K562 (cell line): ENCODE results near the gene SYMPK. TPM values are rescaled to one million over a fixed set of nuclear protein-coding genes. Genes with fewer than 3 reads are reported as not detected.

Experiments used
- BHLHE40 ChIP-seq: IDR thresholded peaks from 2 replicates; pipeline ENCODE4 v1.6.1; 2011; ENCODE audit warnings: low read length, improper control_type of control experiment
- ETV1 ChIP-seq: fragments of 450-650 bp; conservative IDR thresholded peaks from 2 replicates; pipeline ENCODE4 v1.6.1; 2016; ENCODE audit warnings: missing genetic modification characterization, control low read depth, low read depth, missing compliant biosample characterization
- FOXK1 ChIP-seq: sonication (generic); formaldehyde crosslinking; IDR thresholded peaks from 2 replicates; pipeline ENCODE4 v1.8.0; 2022; ENCODE audit warnings: missing genetic modification reagents, mild to moderate bottlenecking, borderline replicate concordance
- FOXO4 ChIP-seq: fragments of 450-650 bp; formaldehyde crosslinking; IDR thresholded peaks from 2 replicates; pipeline ENCODE4 v1.4.0; 2020; ENCODE audit warnings: mild to moderate bottlenecking, moderate library complexity
- KLF1 ChIP-seq: fragments of 450-650 bp; IDR thresholded peaks from 2 replicates; pipeline ENCODE4 v1.6.1; 2016; ENCODE audit warnings: missing genetic modification characterization, missing compliant biosample characterization
- MAFF ChIP-seq: IDR thresholded peaks from 2 replicates; pipeline ENCODE4 v1.6.1; 2012; ENCODE audit warnings: low read length, improper control_type of control experiment
- MTA3 ChIP-seq: fragments of 450-650 bp; formaldehyde crosslinking; IDR thresholded peaks from 2 replicates; pipeline ENCODE4 v1.6.1; 2017; ENCODE audit warnings: mild to moderate bottlenecking, borderline replicate concordance
- NR2C1 ChIP-seq, 2 experiments: fragments of 450-650 bp; IDR thresholded peaks; 2 replicates each; pipeline ENCODE4 v1.6.1; 2017; ENCODE audit warnings: mild to moderate bottlenecking in 2 of 2, antibody characterized with exemption in 1 of 2, inconsistent platforms in 1 of 2, missing compliant biosample characterization in 1 of 2, missing genetic modification characterization in 1 of 2
- OTX1 ChIP-seq: fragments of 450-650 bp; formaldehyde crosslinking; IDR thresholded peaks from 2 replicates; pipeline ENCODE4 v1.4.0; 2022; ENCODE audit warnings: mild to moderate bottlenecking
- PHB ChIP-seq: fragments of 250-450 bp; sonication (Bioruptor Pico); IDR thresholded peaks from 2 replicates; pipeline ENCODE4 v1.5.0; 2021
- PHF8 ChIP-seq: fragments of 200-600 bp; sonication (generic); IDR thresholded peaks from 2 replicates; pipeline ENCODE4 v1.6.1; 2012; ENCODE audit warnings: mixed run types, mild to moderate bottlenecking, inconsistent platforms, low read length, moderate library complexity, borderline replicate concordance
- POLR3G ChIP-seq: IDR thresholded peaks from 2 replicates; pipeline ENCODE4 v1.6.1; 2011; ENCODE audit not compliant: insufficient read length, insufficient replicate concordance; ENCODE audit errors: extremely low read depth
- RAD21 ChIP-seq, 2 experiments: fragments of 250-450 bp in 1 of 2; fragments of 450-650 bp in 1 of 2; sonication (Bioruptor Pico) in 1 of 2; formaldehyde crosslinking in 1 of 2; IDR thresholded peaks in 1 of 2; conservative IDR thresholded peaks in 1 of 2; 2 replicates each; pipeline versions ENCODE4 v1.4.0 to v1.8.0; 2020 to 2022; ENCODE audit warnings: mild to moderate bottlenecking in 2 of 2, moderate library complexity in 1 of 2
- RBM22 ChIP-seq: fragments of 200-400 bp; formaldehyde crosslinking; IDR thresholded peaks from 2 replicates; pipeline ENCODE4 v1.6.1; 2018; ENCODE audit warnings: low read length, low read depth; ENCODE audit not compliant: poor library complexity, severe bottlenecking
- SPI1 ChIP-seq: IDR thresholded peaks from 2 replicates; pipeline ENCODE4 v1.6.1; 2011; ENCODE audit warnings: low read depth, low read length, control low read depth, borderline replicate concordance
- TEAD2 ChIP-seq: fragments of 450-650 bp; IDR thresholded peaks from 2 replicates; pipeline ENCODE4 v1.6.1; 2016; ENCODE audit warnings: missing genetic modification characterization, control low read depth, missing compliant biosample characterization
- TEAD4 ChIP-seq, 2 experiments: sonication (generic) in 1 of 2; formaldehyde crosslinking in 1 of 2; IDR thresholded peaks; 2 replicates each; pipeline versions ENCODE4 v1.6.1 to v1.8.0; 2012 to 2022; ENCODE audit warnings: borderline replicate concordance in 1 of 2, inconsistent platforms in 1 of 2, low read length in 1 of 2, mild to moderate bottlenecking in 1 of 2, missing genetic modification reagents in 1 of 2
- ZNF133 ChIP-seq: fragments of 250-450 bp; sonication (Bioruptor Pico); IDR thresholded peaks from 2 replicates; pipeline ENCODE4 v1.4.0; 2020; ENCODE audit warnings: mild to moderate bottlenecking
- ZNF253 ChIP-seq: fragments of 250-450 bp; sonication (Bioruptor Pico); conservative IDR thresholded peaks from 2 replicates; pipeline ENCODE4 v1.6.1; 2021; ENCODE audit warnings: mild to moderate bottlenecking
- ZNF584 ChIP-seq: fragments of 200-800 bp; sonication (Bioruptor generic); IDR thresholded peaks from 2 replicates; pipeline ENCODE4 v1.6.1; 2016; ENCODE audit warnings: low read depth, mild to moderate bottlenecking, missing genetic modification characterization, missing compliant biosample characterization
- ZNF766 ChIP-seq: fragments of 200-800 bp; sonication (Bioruptor generic); conservative IDR thresholded peaks from 2 replicates; pipeline ENCODE4 v1.6.1; 2016; ENCODE audit warnings: missing genetic modification characterization, missing compliant biosample characterization
- polyA plus RNA-seq, 8 experiments: library from polyadenylated mRNA; depleted of rRNA in 4 of 8; stranded (reverse) in 5 of 8; unstranded in 3 of 8; fragments of >200 nt; fragmentation: Nextera tagmentation in 2 of 8; fragmentation: Illumina TruSeq in 1 of 8; extraction: Ambion mirVana in 2 of 8; extraction: Trizol in 1 of 8; gene quantifications; 2 replicates each; pipeline versions ENCODE4 v1.2.1 to v1.2.3, GENCODE V29; 2011 to 2014; ENCODE audit warnings: inconsistent platforms in 1 of 8, missing spikeins in 1 of 8
- total RNA-seq, 7 experiments: library from RNA; depleted of rRNA in 6 of 7; stranded (reverse); fragments of >200 nt in 6 of 7; fragmentation: Illumina TruSeq in 2 of 7; extraction: Trizol in 2 of 7; gene quantifications; 2 replicates each; pipeline versions ENCODE4 v1.2.1 to v1.2.3, GENCODE V29; 2011 to 2021; ENCODE audit warnings: low replicate concordance in 1 of 7
- TF ChIP-seq, protein P1 (sequence below): fragments of 250-450 bp; sonication (Bioruptor Pico); IDR thresholded peaks from 2 replicates; pipeline ENCODE4 v1.4.0; 2020; ENCODE audit warnings: mild to moderate bottlenecking, moderate library complexity

Gene SYMPK
- total and polyA plus RNA-seq, 9 of the 15 experiments (the other 6 are each of a cell fraction or from before 2014, with no cell fraction given), result 0.73 to 95.5 (median 58.4) TPM

GRCh38 chr19:45770192-45771101 is 92.5 kb downstream of the SYMPK start (continued):
- TF ChIP-seq FOXO4 (CRISPR knock-in tag) (no peak), POLR3G (no peak), PHB (CRISPR knock-in tag) (no peak), MAFF (no peak), FOXK1 (peak; percentile 66; the same call in 1 of the 2 replicates), SPI1 (no peak), RAD21 (CRISPR knock-in tag; conservative IDR thresholded peaks at IDR 0.05 in 1 of 2, IDR thresholded peaks at IDR 0.05 in 1 of 2) (peak; percentile 59 to 61), OTX1 (peak; percentile 59; the same call in 1 of the 2 replicates), TEAD4 (IDR thresholded peaks at IDR 0.05; ENCODE audit: low read length) (no peak), TEAD4 (CRISPR knock-in tag; IDR thresholded peaks at IDR 0.05; ENCODE audit: borderline replicate concordance) (no peak), ZNF766 (CRISPR knock-in tag) (peak; percentile 1; the same call in 1 of the 2 replicates), NR2C1 (IDR thresholded peaks at IDR 0.05) (no peak; the same call in 1 of the 2 replicates), NR2C1 (tag; IDR thresholded peaks at IDR 0.05) (peak; percentile 38; the same call in 1 of the 2 replicates), BHLHE40 (peak; percentile 94), KLF1 (tag) (peak; percentile 80), ZNF133 (no peak), ETV1 (tag) (0 out of 2 replicates have a peak, but pooled peaks have one; percentile 26), TEAD2 (tag) (no peak), MTA3 (peak; percentile 94), RBM22 (peak; percentile 93), PHF8 (peak; percentile 61; the same call in 1 of the 2 replicates), ZNF584 (CRISPR knock-in tag) (no peak), ZNF253 (no peak)
- TF ChIP-seq, protein P1, sequence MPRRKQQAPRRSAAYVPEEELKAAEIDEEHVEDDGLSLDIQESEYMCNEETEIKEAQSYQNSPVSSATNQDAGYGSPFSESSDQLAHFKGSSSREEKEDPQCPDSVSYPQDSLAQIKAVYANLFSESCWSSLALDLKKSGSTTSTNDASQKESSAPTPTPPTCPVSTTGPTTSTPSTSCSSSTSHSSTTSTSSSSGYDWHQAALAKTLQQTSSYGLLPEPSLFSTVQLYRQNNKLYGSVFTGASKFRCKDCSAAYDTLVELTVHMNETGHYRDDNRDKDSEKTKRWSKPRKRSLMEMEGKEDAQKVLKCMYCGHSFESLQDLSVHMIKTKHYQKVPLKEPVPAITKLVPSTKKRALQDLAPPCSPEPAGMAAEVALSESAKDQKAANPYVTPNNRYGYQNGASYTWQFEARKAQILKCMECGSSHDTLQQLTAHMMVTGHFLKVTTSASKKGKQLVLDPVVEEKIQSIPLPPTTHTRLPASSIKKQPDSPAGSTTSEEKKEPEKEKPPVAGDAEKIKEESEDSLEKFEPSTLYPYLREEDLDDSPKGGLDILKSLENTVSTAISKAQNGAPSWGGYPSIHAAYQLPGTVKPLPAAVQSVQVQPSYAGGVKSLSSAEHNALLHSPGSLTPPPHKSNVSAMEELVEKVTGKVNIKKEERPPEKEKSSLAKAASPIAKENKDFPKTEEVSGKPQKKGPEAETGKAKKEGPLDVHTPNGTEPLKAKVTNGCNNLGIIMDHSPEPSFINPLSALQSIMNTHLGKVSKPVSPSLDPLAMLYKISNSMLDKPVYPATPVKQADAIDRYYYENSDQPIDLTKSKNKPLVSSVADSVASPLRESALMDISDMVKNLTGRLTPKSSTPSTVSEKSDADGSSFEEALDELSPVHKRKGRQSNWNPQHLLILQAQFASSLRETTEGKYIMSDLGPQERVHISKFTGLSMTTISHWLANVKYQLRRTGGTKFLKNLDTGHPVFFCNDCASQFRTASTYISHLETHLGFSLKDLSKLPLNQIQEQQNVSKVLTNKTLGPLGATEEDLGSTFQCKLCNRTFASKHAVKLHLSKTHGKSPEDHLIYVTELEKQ (CRISPR knock-in tag), result no peak
